Lower leg skin (tissue), 3 donors: ENCODE results near the gene RIC1.

Source experiments
- CTCF ChIP-seq, 3 donors: fragments of 450-650 bp; IDR thresholded peaks; one replicate each; pipeline ENCODE4 v1.5.1; 2016; ENCODE audit warnings: antibody characterized with exemption in 3 of 3, mild to moderate bottlenecking in 3 of 3, moderate library complexity in 2 of 3
- POLR2A ChIP-seq, 2 donors: fragments of 450-650 bp; IDR thresholded peaks; one replicate each; pipeline ENCODE4 v1.6.1; 2016 to 2017; ENCODE audit warnings: antibody characterized with exemption in 2 of 2, mild to moderate bottlenecking in 1 of 2, moderate library complexity in 1 of 2

- no peak for TF ChIP-seq POLR2A (IDR thresholded peaks at IDR 0.05)
- TF ChIP-seq CTCF (IDR thresholded peaks at IDR 0.05), result no peak
These were observed 139.3 kb downstream of the RIC1 start for GRCh38 chr9:5767968-5768932.
